ENCODE measurements around the gene TUSC2.

The TUSC2 gene

GRCh38 chr3:50337175-50337861 lies 9.3 kb upstream of the TUSC2 start:
- DNase-seq (ENCODE audit: low read depth in 2 of 2, low spot score in 1 of 2), result peak; percentile 77 to 81

- no peak for DNase-seq (ENCODE audit: low read depth in 2 of 2, low spot score in 1 of 2)
Measured at GRCh38 chr3:50336452-50337174, 8.6 kb upstream of the TUSC2 start.

GRCh38 chr3:50334339-50335075 lies 6.5 kb upstream of the TUSC2 start:
- DNase-seq (ENCODE audit: low read depth in 2 of 2, low spot score in 1 of 2), result no peak

GRCh38 chr3:50333744-50334328 lies 5.8 kb upstream of the TUSC2 start:
- no peak for DNase-seq (ENCODE audit: low read depth in 2 of 2, low spot score in 1 of 2)

GRCh38 chr3:50331364-50331907 lies 3.4 kb upstream of the TUSC2 start:
- no peak for DNase-seq (ENCODE audit: low read depth in 2 of 2, low spot score in 1 of 2)

- no peak for DNase-seq (ENCODE audit: low read depth in 2 of 2, low spot score in 1 of 2)
Measured at GRCh38 chr3:50330330-50330729, 2.3 kb upstream of the TUSC2 start.

- DNase-seq (ENCODE audit: low read depth in 2 of 2, low spot score in 1 of 2), result no peak
Measured at GRCh38 chr3:50327129-50327528, 894 bp downstream of the TUSC2 start.

GRCh38 chr3:50326182-50326541 lies 1.9 kb downstream of the TUSC2 start:
- no peak for DNase-seq (ENCODE audit: low read depth in 2 of 2, low spot score in 1 of 2)

GRCh38 chr3:50325497-50326181 lies 2.4 kb downstream of the TUSC2 start:
- DNase-seq (ENCODE audit: low read depth in 2 of 2, low spot score in 1 of 2), result no peak

GRCh38 chr3:50325113-50325480 lies 2.9 kb downstream of the TUSC2 start:
- DNase-seq (ENCODE audit: low read depth in 2 of 2, low spot score in 1 of 2), result no peak

GRCh38 chr3:50324351-50325112 lies 3.5 kb downstream of the TUSC2 start:
- no peak for DNase-seq (ENCODE audit: low read depth in 2 of 2, low spot score in 1 of 2)

GRCh38 chr3:50323614-50324199 lies 4.3 kb downstream of the TUSC2 start:
- DNase-seq (ENCODE audit: low read depth in 2 of 2, low spot score in 1 of 2), result no peak

- no peak for DNase-seq (ENCODE audit: low read depth in 2 of 2, low spot score in 1 of 2)
Measured at GRCh38 chr3:50323092-50323600, 4.9 kb downstream of the TUSC2 start.

- no peak for DNase-seq (ENCODE audit: low read depth in 2 of 2, low spot score in 1 of 2)
Measured at GRCh38 chr3:50322386-50323091, 5.5 kb downstream of the TUSC2 start, which contains the start of gene HYAL2. Gene HYAL2, minus strand, starts transcription at chr3:50322745. Its CDS starts 2,256 bp downstream, at chr3:50320489.

GRCh38 chr3:50322115-50322385 lies 6.0 kb downstream of the TUSC2 start:
- no peak for DNase-seq (ENCODE audit: low read depth in 2 of 2, low spot score in 1 of 2)

- DNase-seq (ENCODE audit: low read depth in 2 of 2, low spot score in 1 of 2), result peak; percentile 52 to 63
Measured at GRCh38 chr3:50321336-50322114, 6.5 kb downstream of the TUSC2 start.

- DNase-seq (ENCODE audit: low read depth in 2 of 2, low spot score in 1 of 2), result no peak
Measured at GRCh38 chr3:50320853-50321335, 7.1 kb downstream of the TUSC2 start.
